Hematopoietic multipotent progenitor cell treated with erythropoietin and hydrocortisone succinate and interleukin-3 and kit ligand, for 17 days (in vitro differentiated cells): ENCODE results near the gene UAP1L1.

Source experiments
- DNase-seq: peaks from one replicate; pipeline ENCODE4 v3.0.0-alpha.2; 2015; ENCODE audit warnings: low spot score

Gene UAP1L1

GRCh38 chr9:137042751-137043727, 34.3 kb upstream of the UAP1L1 start:
- no peak for DNase-seq

- DNase-seq: no peak
Observed at GRCh38 chr9:137044037-137044436, 33.3 kb upstream of the UAP1L1 start.

GRCh38 chr9:137044502-137045177, 32.7 kb upstream of the UAP1L1 start:
- no peak for DNase-seq

GRCh38 chr9:137045294-137046087, 31.8 kb upstream of the UAP1L1 start:
- DNase-seq: no peak

GRCh38 chr9:137046088-137046787, 31.1 kb upstream of the UAP1L1 start, which contains the start of gene NPDC1:
NPDC1 (minus strand) TSS chr9:137046177; CDS start chr9:137045989, 188 bp downstream.
- peak; percentile 19 for DNase-seq

- no peak for DNase-seq
Observed at GRCh38 chr9:137048655-137049543, 28.4 kb upstream of the UAP1L1 start.

- peak; percentile 45 for DNase-seq
Observed at GRCh38 chr9:137049544-137050449, 27.5 kb upstream of the UAP1L1 start.

GRCh38 chr9:137050570-137050969, 26.7 kb upstream of the UAP1L1 start:
- no peak for DNase-seq

GRCh38 chr9:137051145-137051724, 26.1 kb upstream of the UAP1L1 start:
- no peak for DNase-seq

- DNase-seq: no peak
Observed at GRCh38 chr9:137052293-137052692, 25.0 kb upstream of the UAP1L1 start.

- no peak for DNase-seq
Observed at GRCh38 chr9:137052998-137053943, 24.0 kb upstream of the UAP1L1 start.

GRCh38 chr9:137053944-137054931, 23.1 kb upstream of the UAP1L1 start, which contains the start of gene ENTPD2:
ENTPD2 (minus strand) TSS chr9:137054061; CDS start chr9:137053997, 64 bp downstream.
- no peak for DNase-seq

GRCh38 chr9:137054932-137055384, 22.4 kb upstream of the UAP1L1 start:
- no peak for DNase-seq

- no peak for DNase-seq
Observed at GRCh38 chr9:137055385-137056364, 21.6 kb upstream of the UAP1L1 start.

GRCh38 chr9:137056739-137057415, 20.4 kb upstream of the UAP1L1 start:
- no peak for DNase-seq
